ENCODE measurements around the gene CNDP2.
"Not testable (repeated sequence)": the region's sequence is repeated elsewhere in the genome, so short reads cannot be mapped to it uniquely, and the experiment has no call there.

The CNDP2 gene

DNA sequence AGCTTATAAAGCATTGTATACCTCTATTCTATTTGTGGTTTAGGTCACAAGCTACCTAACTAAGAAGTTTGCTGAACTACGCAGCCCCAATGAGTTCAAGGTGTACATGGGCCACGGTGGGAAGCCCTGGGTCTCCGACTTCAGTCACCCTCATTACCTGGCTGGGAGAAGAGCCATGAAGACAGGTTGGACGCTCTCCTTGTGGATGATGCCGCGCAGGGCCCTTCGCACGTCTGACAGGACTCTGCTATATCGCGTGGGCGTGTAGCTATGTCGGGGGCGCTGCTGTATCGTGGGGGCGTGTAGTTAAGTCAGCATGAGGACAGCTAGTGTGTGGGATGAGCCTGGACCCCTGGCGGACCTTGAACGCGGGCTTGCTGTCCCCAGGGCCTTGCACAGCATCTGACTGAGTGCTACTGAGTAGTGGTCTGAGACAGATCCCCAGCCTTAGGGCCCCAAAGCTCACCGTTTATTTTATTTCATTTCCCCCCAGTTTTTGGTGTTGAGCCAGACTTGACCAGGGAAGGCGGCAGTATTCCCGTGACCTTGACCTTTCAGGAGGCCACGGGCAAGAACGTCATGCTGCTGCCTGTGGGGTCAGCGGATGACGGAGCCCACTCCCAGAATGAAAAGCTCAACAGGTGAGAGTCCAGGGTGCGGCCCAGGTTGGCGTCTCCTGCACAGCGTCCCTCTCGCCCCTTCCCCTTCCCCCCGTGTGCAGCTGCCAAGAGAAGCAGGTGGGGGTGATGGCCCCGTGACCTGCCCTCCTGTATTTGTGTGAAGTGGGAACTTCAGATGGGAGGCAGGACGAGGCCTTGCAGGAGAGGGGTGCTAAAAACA, 22.5 kb downstream of the CNDP2 start:
- peaks cover 14 to 74% (median 39%) of the 10 kb centered on the region in 11 experiments; a peak in 21 of 22 replicates for H4K20me1 ChIP-seq
- no peak overlapping the region; a peak in 1 of 22 replicates for H3K27ac ChIP-seq
- H3K27me3 ChIP-seq, result no peaks in the 10 kb centered on the region
- H3K9me3 ChIP-seq (replicated peaks in 1 of 11), result no peaks in the 10 kb centered on the region
- no peak overlapping the region for H3K4me2 ChIP-seq
- peaks cover 82 to 95% (median 91%) of the 10 kb centered on the region in 11 experiments for H3K36me3 ChIP-seq
- no peak overlapping the region for H3K4me3 ChIP-seq
- H3K9ac ChIP-seq, result no peak overlapping the region
- peaks cover 0 to 7% (median 0%) of the 10 kb centered on the region in 10 experiments; a peak in 5 of 20 replicates for H3K4me1 ChIP-seq
- TF ChIP-seq Cebpa-rat (IDR thresholded peaks at IDR 0.05), result no peak

DNA sequence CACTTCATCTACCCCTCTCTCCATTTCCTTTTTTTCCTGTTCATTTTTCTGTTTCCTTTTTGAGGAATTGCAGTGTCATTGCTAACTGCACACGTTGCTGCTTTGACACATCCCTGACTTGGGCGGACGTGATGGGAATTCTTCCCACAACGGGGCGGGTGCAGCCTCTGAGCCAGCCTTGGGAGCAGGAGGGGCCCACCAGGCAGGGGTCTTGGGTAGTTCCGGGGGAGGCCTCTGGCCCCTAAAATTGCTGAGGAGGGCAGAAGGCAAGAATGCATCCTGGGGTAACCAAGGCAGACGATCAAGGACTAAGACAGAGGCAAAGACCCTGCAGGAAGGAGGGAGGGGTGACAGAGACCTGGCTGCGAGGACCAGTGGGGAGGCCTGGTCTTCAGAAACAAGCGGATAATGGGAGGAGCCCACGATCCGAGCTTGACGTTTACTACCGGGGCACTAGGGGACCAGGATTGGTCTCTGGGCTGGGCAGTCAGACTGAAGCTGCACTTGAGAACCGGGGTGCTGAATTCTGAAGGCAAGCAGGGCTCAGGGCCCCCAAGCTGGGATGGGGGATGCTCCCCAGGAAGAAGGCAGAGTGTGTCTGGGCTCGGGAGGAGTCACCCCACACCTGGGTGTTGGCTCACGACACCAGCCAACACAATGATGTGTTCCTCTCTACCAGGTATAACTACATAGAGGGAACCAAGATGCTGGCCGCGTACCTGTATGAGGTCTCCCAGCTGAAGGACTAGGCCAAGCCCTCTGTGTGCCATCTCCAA, 23.3 kb downstream of the CNDP2 start:
- Histone ChIP-seq H3K9me3 (replicated peaks in 1 of 11) (no peaks in the 10 kb centered on the region), H4K20me1 (peaks cover 11 to 65% (median 31%) of the 10 kb centered on the region in 11 experiments; a peak in 21 of 22 replicates), H3K4me2 (no peak overlapping the region), H3K27ac (no peak overlapping the region; a peak in 1 of 22 replicates), H3K4me1 (peaks cover 0 to 9% (median 0%) of the 10 kb centered on the region in 10 experiments; a peak in 7 of 20 replicates), H3K9ac (no peak overlapping the region), H3K4me3 (no peak overlapping the region), H3K36me3 (peaks cover 73 to 86% (median 84%) of the 10 kb centered on the region in 11 experiments), H3K27me3 (no peaks in the 10 kb centered on the region)
- TF ChIP-seq Cebpa-rat (IDR thresholded peaks at IDR 0.05), result no peak

DNA sequence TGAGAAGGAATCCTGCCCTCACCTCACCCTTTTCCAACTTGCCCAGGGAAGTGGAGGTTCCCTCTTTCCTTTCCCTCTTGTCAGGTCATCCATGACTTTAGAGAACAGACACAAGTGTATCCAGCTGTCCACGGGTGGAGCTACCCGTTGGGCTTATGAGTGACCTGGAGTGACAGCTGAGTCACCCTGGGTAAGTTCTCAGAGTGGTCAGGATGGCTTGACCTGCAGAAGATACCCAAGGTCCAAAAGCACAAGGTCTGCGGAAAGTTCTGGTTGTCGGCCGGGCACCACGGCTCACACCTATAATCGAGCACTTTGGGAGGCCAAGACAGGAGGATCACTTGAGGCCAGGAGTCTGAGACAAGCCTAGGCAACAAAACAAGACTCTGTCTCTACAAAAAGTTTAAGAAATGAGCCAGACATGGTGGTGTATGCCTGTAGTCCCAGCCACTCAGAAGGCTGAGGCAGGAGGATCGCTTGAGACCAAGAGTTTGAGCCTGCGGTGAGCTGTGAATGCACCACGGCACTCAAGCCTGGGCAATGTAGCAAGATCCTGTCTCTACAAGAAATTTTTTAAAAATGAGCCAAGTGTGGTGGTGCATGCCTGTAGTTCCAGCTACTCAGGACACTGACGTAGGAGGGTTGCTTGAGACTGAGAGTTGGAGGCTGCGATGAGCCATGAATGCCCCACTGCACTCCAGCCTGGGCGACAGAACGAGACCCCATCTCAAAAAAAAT, 24.1 kb downstream of the CNDP2 start:
- Histone ChIP-seq H3K4me1 (peaks cover 0 to 9% (median 0%) of the 10 kb centered on the region in 10 experiments; a peak in 7 of 20 replicates), H3K27me3 (no peaks in the 10 kb centered on the region), H3K4me2 (no peak overlapping the region), H3K9me3 (replicated peaks in 1 of 11) (no peaks in the 10 kb centered on the region), H4K20me1 (peaks cover 5 to 58% (median 24%) of the 10 kb centered on the region in 11 experiments; a peak in 21 of 22 replicates), H3K9ac (no peak overlapping the region), H3K36me3 (peaks cover 66 to 79% (median 76%) of the 10 kb centered on the region in 11 experiments), H3K27ac (no peak overlapping the region), H3K4me3 (no peak overlapping the region)
- TF ChIP-seq Cebpa-rat (IDR thresholded peaks at IDR 0.05), result no peak

DNA sequence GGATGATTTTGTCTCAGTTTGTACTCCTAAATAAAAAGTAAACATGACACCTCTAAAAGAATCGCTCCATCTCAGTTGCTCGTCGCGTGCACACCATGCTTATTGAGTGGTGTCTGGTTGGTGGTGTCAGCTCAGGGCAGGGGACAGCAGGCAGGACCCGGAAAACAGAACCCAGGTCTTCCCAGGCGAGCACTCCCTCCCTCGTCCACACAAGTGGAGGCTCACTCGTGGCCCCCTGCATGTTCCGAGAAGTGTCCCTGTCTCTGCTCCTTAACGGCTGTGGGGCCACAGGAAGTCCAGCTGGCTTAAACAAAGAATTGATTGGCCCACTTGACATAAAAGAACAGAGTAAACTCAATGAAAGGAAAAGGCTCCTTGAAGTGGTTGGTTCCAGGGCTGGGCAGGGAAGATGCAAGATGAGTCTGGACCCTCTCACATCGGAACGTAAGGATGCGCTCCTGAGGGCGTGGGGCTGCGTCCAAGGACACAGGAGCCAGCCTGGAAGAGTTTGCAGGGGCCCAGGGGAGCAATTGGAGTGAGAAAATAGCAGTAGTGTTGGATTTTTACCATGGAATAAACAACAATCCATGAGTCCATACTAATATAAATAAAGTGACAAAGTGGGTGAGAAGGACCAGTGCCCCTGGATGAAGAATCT, 25.0 kb downstream of the CNDP2 start:
- TF ChIP-seq Cebpa-rat (IDR thresholded peaks at IDR 0.05), result no peak
- H3K36me3 ChIP-seq, result peaks cover 57 to 70% (median 67%) of the 10 kb centered on the region in 11 experiments

DNA sequence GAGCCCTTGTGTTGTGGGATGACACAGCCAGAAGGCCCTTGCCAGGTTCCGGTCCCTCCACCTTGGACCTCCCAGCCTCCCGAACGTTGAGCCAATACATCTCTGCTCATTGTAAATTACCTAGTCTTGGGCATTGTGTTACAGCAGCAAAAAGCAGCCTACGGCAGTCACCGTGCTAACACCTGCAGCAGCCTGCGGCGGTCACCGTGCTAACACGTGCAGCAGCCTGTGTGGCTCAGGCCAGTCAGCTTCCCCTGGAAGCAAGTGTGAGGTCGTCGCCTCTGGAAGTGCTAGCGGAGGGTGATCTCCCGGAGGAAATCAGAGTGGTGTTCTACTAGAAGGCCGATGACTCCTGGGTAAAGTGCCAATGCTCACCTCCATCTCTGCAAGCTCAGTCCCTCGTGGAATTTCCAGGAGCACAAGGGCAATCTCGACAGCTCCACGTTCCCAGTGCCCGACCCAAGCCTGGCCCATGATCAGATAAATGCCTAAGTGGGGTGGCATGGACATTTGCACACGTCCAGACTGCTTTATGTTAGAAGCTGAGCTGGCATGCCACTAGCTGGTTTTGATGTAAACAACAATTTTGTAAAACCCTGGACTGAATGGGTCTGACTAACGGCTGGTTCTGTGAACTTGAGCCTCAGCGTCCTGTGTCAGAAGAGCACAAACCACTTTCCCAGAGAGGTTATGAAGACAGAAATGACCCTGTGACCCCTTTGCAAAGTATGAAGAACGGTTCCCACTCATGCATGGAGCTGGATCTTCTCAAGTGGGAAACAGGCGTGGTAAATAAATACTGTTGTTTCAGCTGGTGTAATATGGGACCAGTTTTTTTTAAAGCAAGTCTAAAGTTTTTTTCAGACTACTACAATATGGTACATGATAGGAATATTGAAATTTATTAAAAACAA, 26.7 kb downstream of the CNDP2 start:
- Histone ChIP-seq H3K4me2 (no peak overlapping the region; a peak in 1 of 22 replicates), H3K4me1 (peaks cover 0 to 9% (median 0%) of the 10 kb centered on the region in 10 experiments; a peak in 7 of 20 replicates), H3K36me3 (peaks cover 40 to 53% (median 50%) of the 10 kb centered on the region in 11 experiments), H3K9ac (no peak overlapping the region), H3K9me3 (replicated peaks in 1 of 11) (no peaks in the 10 kb centered on the region), H3K27ac (no peak overlapping the region), H4K20me1 (peaks cover 0 to 33% (median 0%) of the 10 kb centered on the region in 11 experiments; a peak in 7 of 22 replicates), H3K4me3 (no peak overlapping the region), H3K27me3 (no peaks in the 10 kb centered on the region)
- TF ChIP-seq Cebpa-rat (IDR thresholded peaks at IDR 0.05), result no peak

More for the DNA sequence above, 25.0 kb downstream of the CNDP2 start:
- H3K9ac ChIP-seq, result no peak overlapping the region
- no peaks in the 10 kb centered on the region for H3K27me3 ChIP-seq
- H3K4me3 ChIP-seq, result no peak overlapping the region
- peaks cover 0 to 9% (median 0%) of the 10 kb centered on the region in 10 experiments; a peak in 7 of 20 replicates for H3K4me1 ChIP-seq
- no peaks in the 10 kb centered on the region for H3K9me3 ChIP-seq (replicated peaks in 1 of 11)
- no peak overlapping the region for H3K27ac ChIP-seq
- H4K20me1 ChIP-seq, result peaks cover 0 to 49% (median 14%) of the 10 kb centered on the region in 11 experiments; a peak in 14 of 22 replicates
- H3K4me2 ChIP-seq, result no peak overlapping the region

DNA sequence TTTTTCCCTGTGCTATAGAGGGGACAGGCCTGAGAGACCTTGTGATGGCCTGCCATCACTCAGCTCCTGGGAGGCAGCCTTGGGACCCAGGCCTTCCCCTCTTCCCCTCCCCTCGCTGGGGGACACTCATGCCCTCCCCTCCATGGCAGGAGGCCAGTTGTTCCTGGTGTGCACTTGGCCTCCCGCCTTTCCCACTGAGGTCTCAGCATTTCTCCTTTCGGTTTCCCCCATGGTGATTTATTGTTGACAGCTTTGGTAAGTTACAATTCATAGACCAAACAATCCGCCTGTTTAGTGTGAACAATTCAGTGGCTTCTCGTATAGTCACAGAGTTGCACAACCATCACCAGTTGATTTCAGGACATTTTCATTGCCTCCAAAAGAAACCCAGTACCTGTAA, 27.9 kb downstream of the CNDP2 start:
- Histone ChIP-seq H3K9me3 (replicated peaks in 1 of 11) (no peaks in the 10 kb centered on the region), H3K36me3 (peaks cover 28 to 41% (median 38%) of the 10 kb centered on the region in 11 experiments), H3K27me3 (no peaks in the 10 kb centered on the region), H3K4me2 (peak overlapping the region in 2 of 11 experiments; percentile 1 to 11; a peak in 2 of 22 replicates), H3K27ac (no peak overlapping the region; a peak in 1 of 22 replicates), H3K9ac (no peak overlapping the region), H3K4me3 (no peak overlapping the region), H4K20me1 (peaks cover 0 to 25% (median 0%) of the 10 kb centered on the region in 11 experiments; a peak in 7 of 22 replicates), H3K4me1 (peaks cover 0 to 9% (median 0%) of the 10 kb centered on the region in 10 experiments; a peak in 7 of 20 replicates)
- no peak for TF ChIP-seq Cebpa-rat (IDR thresholded peaks at IDR 0.05)

DNA sequence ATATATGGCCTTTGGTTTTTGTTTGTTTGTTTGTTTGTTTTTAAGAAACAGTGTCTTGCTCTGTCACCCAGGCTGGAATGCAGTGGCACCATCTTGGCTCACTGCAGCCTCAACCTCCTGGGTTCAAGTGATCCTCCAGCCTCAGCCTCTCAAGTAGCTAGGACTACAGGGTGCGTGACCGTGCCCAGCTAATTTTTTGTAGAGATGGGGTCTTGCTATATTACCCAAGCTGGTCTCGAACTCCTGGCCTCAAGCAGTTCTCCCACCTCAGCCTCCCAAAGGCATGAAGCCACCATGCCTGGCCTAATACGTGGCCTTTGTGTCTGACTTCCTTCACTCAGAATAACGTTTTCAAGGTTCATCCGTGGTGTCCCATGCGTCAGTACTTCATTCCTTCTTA, 28.8 kb downstream of the CNDP2 start:
- Histone ChIP-seq H3K36me3 (peaks cover 19 to 32% (median 30%) of the 10 kb centered on the region in 11 experiments), H4K20me1 (peaks cover 0 to 16% (median 0%) of the 10 kb centered on the region in 11 experiments; a peak in 6 of 22 replicates)
- H3K4me3 ChIP-seq; H3K4me1 ChIP-seq; H3K9me3 ChIP-seq (replicated peaks in 1 of 11); H3K4me2 ChIP-seq; H3K9ac ChIP-seq; H3K27ac ChIP-seq; H3K27me3 ChIP-seq: not testable (repeated sequence)

All from BLaER1 treated with 17β-estradiol and CSF1 and Interleukin-3, amounts not matched to agents 10 nM and 100 nM (cell line).